IMR-90 (cell line): ENCODE measurements around the gene CUBN. TPM values are rescaled to one million over a fixed set of nuclear protein-coding genes. Genes with fewer than 3 reads are reported as not detected.

ENCODE experiments used
- ATAC-seq: fragments of 200-7000 bp; cut with Tn5 transposase; 2 replicates; pipeline ENCODE4 v1.9.1; 2020; ENCODE audit warnings: low read depth, mild to moderate bottlenecking, moderate library complexity
- Bru-seq: library from RNA; stranded (reverse); fragments of 400-500 nt; gene quantifications from one replicate; lab custom pipeline; 2021; lab: Mats Ljungman, UMichigan
- BruChase-seq, 2 experiments: library from RNA; stranded (reverse); fragments of 400-500 nt; gene quantifications; one replicate each; lab custom pipeline; 2021; lab: Mats Ljungman, UMichigan
- BruUV-seq: library from RNA; stranded (reverse); fragments of 400-500 nt; replicated peaks from 2 replicates; lab custom pipeline; 2021; lab: Mats Ljungman, UMichigan
- CTCF ChIA-PET: fragments of 300-600 bp; formaldehyde crosslinking; extraction: SDS; loops from one replicate; lab custom pipeline; 2021; ENCODE audit warnings: antibody characterized with exemption; lab: Yijun Ruan, JAX
- POLR2A ChIA-PET: fragments of 300-600 bp; sonication (Branson Sonifier 250); formaldehyde crosslinking; loops from one replicate; lab custom pipeline; 2022; ENCODE audit warnings: antibody characterized with exemption; ENCODE audit not compliant: unreplicated experiment; lab: Charles Lee
- DNase-seq: peaks from one replicate; pipeline ENCODE4 v3.0.0; 2013
- H2AFZ ChIP-seq: replicated peaks from 2 replicates; pipeline ENCODE3; 2013; ENCODE audit warnings: low read length, mild to moderate bottlenecking; ENCODE audit not compliant: poor library complexity
- H2AK5ac ChIP-seq: 2 replicates; pipeline ENCODE4 v1.6.1; 2013; ENCODE audit warnings: low read depth, low read length, inconsistent platforms
- H2AK9ac ChIP-seq: replicated peaks from 2 replicates; pipeline ENCODE3; 2013; ENCODE audit warnings: mild to moderate bottlenecking, low read depth, low read length, moderate library complexity; ENCODE audit not compliant: poor library complexity
- H2BK120ac ChIP-seq: 2 replicates; pipeline ENCODE4 v1.6.1; 2013; ENCODE audit warnings: low read depth, low read length, inconsistent platforms
- H2BK15ac ChIP-seq: 3 replicates; pipeline ENCODE4 v1.6.1; 2013; ENCODE audit warnings: low read depth, low read length, inconsistent platforms
- H2BK20ac ChIP-seq: 2 replicates; pipeline ENCODE4 v1.6.1; 2013; ENCODE audit warnings: low read depth, mild to moderate bottlenecking, inconsistent platforms, low read length, moderate library complexity
- H2BK5ac ChIP-seq: 2 replicates; pipeline ENCODE4 v1.6.1; 2013; ENCODE audit warnings: mild to moderate bottlenecking, low read depth, low read length, inconsistent platforms; ENCODE audit not compliant: poor library complexity, severe bottlenecking
- H3K14ac ChIP-seq: replicated peaks from 2 replicates; pipeline ENCODE4 v1.6.1; 2013; ENCODE audit warnings: low read depth, low read length, inconsistent platforms
- H3K18ac ChIP-seq: 2 replicates; pipeline ENCODE4 v1.6.1; 2013; ENCODE audit warnings: low read depth, low read length, control low read depth
- H3K23ac ChIP-seq: 2 replicates; pipeline ENCODE4 v1.6.1; 2013; ENCODE audit warnings: low read depth, low read length, inconsistent platforms
- H3K27ac ChIP-seq: 2 replicates; pipeline ENCODE4 v1.5.1; 2013; ENCODE audit warnings: mild to moderate bottlenecking, control low read depth, low read length; ENCODE audit not compliant: insufficient read depth
- H3K27me3 ChIP-seq: 2 replicates; pipeline ENCODE4 v1.6.1; 2013; ENCODE audit warnings: low read length; ENCODE audit not compliant: control insufficient read depth, insufficient read depth
- H3K36me3 ChIP-seq: 2 replicates; pipeline ENCODE4 v1.6.1; 2013; ENCODE audit warnings: low read length, mixed read lengths; ENCODE audit not compliant: control insufficient read depth, insufficient read depth
- H3K4ac ChIP-seq: 2 replicates; pipeline ENCODE4 v1.6.1; 2013; ENCODE audit warnings: low read depth, low read length, inconsistent platforms
- H3K4me1 ChIP-seq: 2 replicates; pipeline ENCODE4 v1.6.1; 2013; ENCODE audit warnings: low read length, mixed read lengths; ENCODE audit not compliant: control insufficient read depth, insufficient read depth
- H3K4me2 ChIP-seq: 2 replicates; pipeline ENCODE4 v1.6.1; 2013; ENCODE audit warnings: low read depth, mild to moderate bottlenecking, control low read depth, low read length, moderate library complexity
- H3K4me3 ChIP-seq: 2 replicates; pipeline ENCODE4 v1.5.1; 2013; ENCODE audit warnings: low read depth, mild to moderate bottlenecking, control low read depth, low read length, moderate library complexity; ENCODE audit not compliant: insufficient read depth
- H3K56ac ChIP-seq: 2 replicates; pipeline ENCODE4 v1.6.1; 2013; ENCODE audit warnings: low read length, inconsistent platforms; ENCODE audit not compliant: insufficient read depth; ENCODE audit errors: extremely low read depth
- H3K79me1 ChIP-seq, 2 experiments: 2 replicates each; pipeline ENCODE4 v1.6.1; 2013; ENCODE audit warnings: low read length in 2 of 2, inconsistent platforms in 1 of 2, low read depth in 1 of 2
- H3K9ac ChIP-seq: 2 replicates; pipeline ENCODE4 v1.6.1; 2013; ENCODE audit warnings: low read depth, low read length, control low read depth
- H3K9me1 ChIP-seq: 2 replicates; pipeline ENCODE4 v1.6.1; 2013; ENCODE audit warnings: low read length, inconsistent platforms; ENCODE audit not compliant: insufficient read depth
- H3K9me3 ChIP-seq: 2 replicates; pipeline ENCODE4 v1.6.1; 2013; ENCODE audit warnings: low read length; ENCODE audit not compliant: control insufficient read depth, insufficient read depth
- H4K20me1 ChIP-seq: 2 replicates; pipeline ENCODE4 v1.6.1; 2013; ENCODE audit warnings: low read length, inconsistent platforms; ENCODE audit not compliant: insufficient read depth
- H4K5ac ChIP-seq: 2 replicates; pipeline ENCODE4 v1.6.1; 2013; ENCODE audit warnings: mild to moderate bottlenecking, low read depth, low read length, control low read depth
- H4K8ac ChIP-seq, 2 experiments: 2 replicates each; pipeline ENCODE4 v1.6.1; 2013; ENCODE audit warnings: low read depth in 2 of 2, low read length in 2 of 2, control low read depth in 1 of 2, inconsistent platforms in 1 of 2
- H4K91ac ChIP-seq: 2 replicates; pipeline ENCODE4 v1.6.1; 2013; ENCODE audit warnings: low read depth, low read length, inconsistent platforms; ENCODE audit not compliant: insufficient read depth
- BHLHE40 ChIP-seq: fragments of 150-350 bp; IDR thresholded peaks from 2 replicates; pipeline ENCODE4 v1.6.1; 2016; ENCODE audit warnings: mild to moderate bottlenecking, low read depth, low read length
- CEBPB ChIP-seq: IDR thresholded peaks from 2 replicates; pipeline ENCODE4 v1.6.1; 2012; ENCODE audit warnings: low read depth, low read length, improper control_type of control experiment
- CHD1 ChIP-seq: IDR thresholded peaks from 2 replicates; pipeline ENCODE4 v1.6.1; 2012; ENCODE audit warnings: low read depth, low read length, improper control_type of control experiment
- CTCF ChIP-seq: conservative IDR thresholded peaks from 2 replicates; pipeline ENCODE4 v1.5.1; 2012; ENCODE audit warnings: mild to moderate bottlenecking, low read depth, low read length, improper control_type of control experiment
- ELK1 ChIP-seq: fragments of 150-350 bp; IDR thresholded peaks from 2 replicates; pipeline ENCODE4 v1.6.1; 2016; ENCODE audit warnings: low read depth, mild to moderate bottlenecking, low read length, moderate library complexity, borderline replicate concordance
- FOS ChIP-seq: fragments of 150-350 bp; IDR thresholded peaks from 2 replicates; pipeline ENCODE4 v1.6.1; 2016; ENCODE audit warnings: low read depth, low read length
- MAFK ChIP-seq: IDR thresholded peaks from 2 replicates; pipeline ENCODE4 v1.6.1; 2012; ENCODE audit warnings: low read depth, low read length, improper control_type of control experiment
- MAZ ChIP-seq: IDR thresholded peaks from 2 replicates; pipeline ENCODE4 v1.6.1; 2012; ENCODE audit warnings: low read depth, mild to moderate bottlenecking, low read length, improper control_type of control experiment, moderate library complexity, borderline replicate concordance
- MXI1 ChIP-seq: IDR thresholded peaks from 2 replicates; pipeline ENCODE4 v1.6.1; 2012; ENCODE audit warnings: low read depth, mild to moderate bottlenecking, low read length, moderate library complexity, borderline replicate concordance
- NFE2L2 ChIP-seq: fragments of 150-350 bp; IDR thresholded peaks from 2 replicates; pipeline ENCODE4 v1.6.1; 2016; ENCODE audit warnings: low read depth, mild to moderate bottlenecking, low read length
- POLR2A ChIP-seq: IDR thresholded peaks from 2 replicates; pipeline ENCODE4 v1.6.1; 2012; ENCODE audit warnings: mild to moderate bottlenecking, low read depth, low read length
- RAD21 ChIP-seq: IDR thresholded peaks from 2 replicates; pipeline ENCODE4 v1.6.1; 2012; ENCODE audit warnings: low read length, improper control_type of control experiment
- RFX5 ChIP-seq: IDR thresholded peaks from 2 replicates; pipeline ENCODE4 v1.8.0; 2012; ENCODE audit warnings: low read depth, mild to moderate bottlenecking, low read length, moderate library complexity
- SMC3 ChIP-seq: fragments of 150-350 bp; IDR thresholded peaks from 2 replicates; pipeline ENCODE4 v1.6.1; 2016; ENCODE audit warnings: low read depth, mild to moderate bottlenecking, antibody characterized with exemption, low read length, moderate library complexity
- USF2 ChIP-seq: fragments of 150-350 bp; IDR thresholded peaks from 2 replicates; pipeline ENCODE4 v1.6.1; 2017; ENCODE audit warnings: mild to moderate bottlenecking, antibody characterized with exemption, low read length, low read depth
- WGBS, 2 experiments: methylation state at CpG; one replicate each; pipeline versions ENCODE4 v1.1.5 to v1.1.7; 2013; ENCODE audit warnings: missing lambda C conversion rate in 2 of 2; ENCODE audit not compliant: insufficient read length in 1 of 2; ENCODE audit errors: extremely low coverage in 2 of 2; 5-methylcytosine and 5-hydroxymethylcytosine counted together
- dilution Hi-C: fragments of 300-500 bp; cut with HindIII; formaldehyde crosslinking; loops from one replicate; pipeline ENCODE4 v1.14.3; 2018; ENCODE audit warnings: low sequenced_read_pairs; ENCODE audit not compliant: unreplicated experiment
- in situ Hi-C: fragments of 300-500 bp; cut with MboI; formaldehyde crosslinking; loops from 3 replicates; pipeline ENCODE4 v1.14.3; 2019; ENCODE audit warnings: low sequenced_read_pairs, inconsistent platforms, mixed read lengths
- intact Hi-C: fragments of 100-400 bp; cut with micrococcal nuclease; formaldehyde crosslinking; loops from 2 replicates; pipeline ENCODE4 v1.10.0; 2022
- long read RNA-seq: library from polyadenylated mRNA; unstranded; transcript quantifications from one replicate; pipeline ENCODE4 v2.0.0, GENCODE V29; 2021; ENCODE audit not compliant: unreplicated experiment
- polyA plus RNA-seq, 3 experiments: library from polyadenylated mRNA; depleted of rRNA; stranded (reverse); fragments of >200 nt; gene quantifications; 2 replicates each; pipeline ENCODE4 v1.2.3, GENCODE V29; 2012; ENCODE audit warnings: low replicate concordance in 1 of 3
- total RNA-seq: library from RNA; depleted of rRNA; stranded (reverse); fragments of >200 nt; gene quantifications from 2 replicates; pipeline ENCODE4 v1.2.3, GENCODE V29; 2012; rRNA removed

CUBN gene
- total RNA-seq (0.54 and 0.83 TPM in 2 replicates), polyA plus RNA-seq (2012; rRNA removed) (0.10 and 0.19 TPM in 2 replicates), Bru-seq, nascent RNA (percentile 26 among the genes with signal in this experiment), BruChase-seq, experiment 1, labeled RNA remaining after a 6-hour chase (percentile 27 among the genes with signal in this experiment), BruChase-seq, experiment 2, labeled RNA remaining after a 2-hour chase (percentile 28 among the genes with signal in this experiment)
- 0.02 and 0.08 TPM in 2 replicates for polyA plus RNA-seq (2012; cell fraction: cytosol; rRNA removed)
- polyA plus RNA-seq (2012; cell fraction: nucleus; rRNA removed; ENCODE audit: low replicate concordance): 0.21 and 1.1 TPM in 2 replicates
- long read RNA-seq, partial matches to known transcripts: 0 of 1 reads
- long read RNA-seq, other reads (novel, unspliced or antisense): 1 of 1 reads

GRCh38 chr10:17129741-17130140 is at the start of gene CUBN:
TSS of gene CUBN (minus strand) at chr10:17129811. CDS start at chr10:17129765, 46 bp downstream.
- H4K8ac ChIP-seq: no peak within 1 kb of the TSS
- H3K18ac ChIP-seq: no peak within 1 kb of the TSS
- in situ Hi-C loops: no loop called here
- DNase-seq (no peak), ATAC-seq (no peak)
- no peak within 1 kb of the TSS for H3K4ac ChIP-seq
- no peak within 1 kb of the TSS for H3K4me3 ChIP-seq
- no peak within 1 kb of the TSS for H2BK5ac ChIP-seq
- no TSS peak for BruUV-seq
- H2AK5ac ChIP-seq: no peak within 1 kb of the TSS
- no peak within 1 kb of the TSS for H3K4me2 ChIP-seq
- no peak within 1 kb of the TSS for H2AK9ac ChIP-seq
- CTCF ChIA-PET: no interaction called here
- H3K27me3 ChIP-seq: no peaks in the 10 kb centered on the region
- no peak within 1 kb of the TSS for H2BK15ac ChIP-seq
- POLR2A ChIA-PET: no interaction called here
- no peaks in the 10 kb centered on the region for H3K79me1 ChIP-seq
- no peaks in the 10 kb centered on the region for H3K4me1 ChIP-seq
- no peak within 1 kb of the TSS for H3K23ac ChIP-seq
- H3K56ac ChIP-seq: no peak within 1 kb of the TSS
- H2BK20ac ChIP-seq: no peak within 1 kb of the TSS
- H3K14ac ChIP-seq: no peak within 1 kb of the TSS
- no peaks in the 10 kb centered on the region for H3K36me3 ChIP-seq
- WGBS, 2 experiments: no CpG with 5 or more reads among the region's 1 CpG
- H3K9ac ChIP-seq: no peak within 1 kb of the TSS
- H3K27ac ChIP-seq: no peak within 1 kb of the TSS
- H3K9me1 ChIP-seq: no peaks in the 10 kb centered on the region; the same call in 1 of the 2 replicates
- dilution Hi-C loops: no loop called here
- H2BK120ac ChIP-seq: no peak within 1 kb of the TSS
- intact Hi-C loops: no loop called here
- H4K5ac ChIP-seq: no peak within 1 kb of the TSS
- H4K91ac ChIP-seq: no peak within 1 kb of the TSS
- H3K9me3 ChIP-seq: no peaks in the 10 kb centered on the region
- no peak within 1 kb of the TSS for H2AFZ ChIP-seq
- no peaks in the 10 kb centered on the region for H4K20me1 ChIP-seq
- TF ChIP-seq SMC3 (no peak), CEBPB (no peak), BHLHE40 (no peak), RFX5 (no peak), NFE2L2 (no peak), MXI1 (no peak), RAD21 (no peak), USF2 (no peak), MAFK (no peak), CTCF (no peak), POLR2A (no peak), MAZ (no peak), FOS (no peak), CHD1 (no peak), ELK1 (no peak)
